HG03378 (cell line): ENCODE measurements around the gene ZNHIT6.

Source experiments
- ATAC-seq: cut with Tn5 transposase; IDR thresholded peaks from one replicate; pipeline ENCODE4 v1.9.1; 2021; ENCODE audit warnings: mild to moderate bottlenecking, moderate library complexity; ENCODE audit not compliant: unreplicated experiment

ZNHIT6 gene

GRCh38 chr1:85623061-85623471, 85.2 kb downstream of the ZNHIT6 start:
- no peak for ATAC-seq

DNA sequence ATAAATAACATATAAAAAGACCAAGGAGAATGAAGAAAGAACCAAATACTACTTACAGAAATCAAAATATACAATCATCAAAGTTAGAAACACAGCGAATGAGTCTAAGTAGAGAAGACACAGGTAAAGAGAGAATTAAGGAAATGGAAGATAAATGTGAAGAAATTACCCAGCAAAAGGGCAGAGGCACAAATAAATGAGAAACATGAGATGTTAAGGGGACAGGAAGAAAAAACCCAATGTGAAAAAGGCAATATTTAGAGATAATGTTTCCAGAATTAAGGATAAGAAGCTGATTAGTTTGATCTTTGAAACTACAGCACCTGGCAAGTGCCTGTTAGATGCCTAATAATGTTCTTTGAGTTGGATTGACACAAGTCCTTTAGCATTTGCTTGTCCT, 86.8 kb downstream of the ZNHIT6 start:
- no peak for ATAC-seq

GRCh38 chr1:85617633-85618100, 90.6 kb downstream of the ZNHIT6 start:
- ATAC-seq = no peak

DNA sequence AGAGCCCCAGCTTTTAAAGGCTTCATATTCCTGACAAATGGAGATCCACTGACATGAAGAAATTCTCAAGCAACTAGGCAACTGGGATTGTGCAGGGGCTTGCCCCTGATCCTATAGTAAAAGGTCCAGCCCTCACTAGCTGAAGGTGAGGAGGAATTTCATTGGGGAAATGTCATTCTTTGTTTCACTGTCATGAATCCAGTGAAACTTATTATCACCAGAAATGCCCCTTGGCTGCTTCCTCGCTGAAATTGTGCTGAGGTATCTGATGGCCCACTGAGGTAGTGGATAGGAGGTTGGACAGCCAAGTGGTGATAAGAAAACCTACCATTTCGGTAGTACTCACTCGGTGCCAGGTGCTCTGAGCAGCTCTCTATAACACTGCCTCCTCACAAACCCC, 91.5 kb downstream of the ZNHIT6 start:
- ATAC-seq = no peak

- ATAC-seq = no peak
These were observed 91.9 kb downstream of the ZNHIT6 start for GRCh38 chr1:85616364-85616705.

DNA sequence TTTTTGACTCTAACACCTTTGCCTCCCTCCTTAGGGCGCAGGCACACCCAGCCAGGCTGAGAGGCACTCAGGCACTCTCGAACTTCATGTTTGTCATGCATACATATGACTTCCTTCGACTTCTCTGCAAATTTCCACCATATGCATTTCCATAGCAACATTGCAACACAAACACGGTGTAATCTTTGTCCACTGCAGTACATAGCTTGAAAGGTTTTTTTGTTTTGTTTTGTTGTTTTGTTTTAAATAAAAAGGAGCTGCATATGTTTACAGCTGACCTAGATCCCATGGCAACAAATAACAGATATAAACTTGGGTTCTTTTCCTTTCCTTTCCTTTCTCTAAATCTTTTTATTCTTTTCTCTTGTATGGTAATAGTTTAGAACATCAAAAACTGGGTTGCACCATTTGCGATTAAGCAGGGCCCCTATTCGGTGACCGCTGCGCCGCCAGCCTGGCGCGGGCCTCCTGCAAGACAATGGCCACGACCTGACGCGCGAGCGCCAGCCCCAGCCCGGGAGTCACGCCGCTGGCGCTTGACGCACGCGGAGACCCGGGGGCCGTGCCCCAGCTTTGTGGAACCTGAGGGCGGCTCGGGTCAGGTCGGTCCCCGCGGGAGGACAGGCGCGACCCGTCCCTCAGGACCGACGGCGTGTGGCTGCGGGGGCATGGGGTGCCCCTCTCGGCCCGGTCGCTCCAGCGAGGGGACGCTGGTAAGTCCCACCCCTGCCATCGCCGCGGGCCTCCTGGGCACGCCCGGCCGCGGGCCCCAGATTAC, 92.5 kb downstream of the ZNHIT6 start:
- no peak for ATAC-seq

- no peak for ATAC-seq
These were observed 95.4 kb downstream of the ZNHIT6 start for GRCh38 chr1:85612704-85613361.

- no peak for ATAC-seq
These were observed 96.4 kb downstream of the ZNHIT6 start for GRCh38 chr1:85611856-85612255.

DNA sequence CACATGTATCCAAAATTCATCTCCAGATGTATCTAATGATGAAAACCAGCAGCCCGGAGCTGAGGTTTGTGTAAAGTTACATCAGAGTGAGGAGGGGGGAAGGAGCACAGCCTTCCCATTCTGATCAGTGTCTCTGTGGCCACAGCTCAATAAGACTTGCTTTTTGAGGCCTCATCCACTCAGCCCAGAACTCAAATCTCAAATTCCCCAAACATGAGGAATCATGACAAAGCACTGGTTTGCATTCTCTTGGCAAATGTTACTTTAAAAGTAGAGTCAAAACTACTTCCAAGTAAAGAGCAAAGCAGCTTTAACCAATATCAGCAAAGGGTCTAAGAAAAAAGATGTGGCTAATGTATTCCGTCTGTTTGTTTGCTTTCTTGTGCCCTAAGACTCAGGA, 96.8 kb downstream of the ZNHIT6 start:
- no peak for ATAC-seq

GRCh38 chr1:85609976-85610375, 98.3 kb downstream of the ZNHIT6 start:
- ATAC-seq = no peak

DNA sequence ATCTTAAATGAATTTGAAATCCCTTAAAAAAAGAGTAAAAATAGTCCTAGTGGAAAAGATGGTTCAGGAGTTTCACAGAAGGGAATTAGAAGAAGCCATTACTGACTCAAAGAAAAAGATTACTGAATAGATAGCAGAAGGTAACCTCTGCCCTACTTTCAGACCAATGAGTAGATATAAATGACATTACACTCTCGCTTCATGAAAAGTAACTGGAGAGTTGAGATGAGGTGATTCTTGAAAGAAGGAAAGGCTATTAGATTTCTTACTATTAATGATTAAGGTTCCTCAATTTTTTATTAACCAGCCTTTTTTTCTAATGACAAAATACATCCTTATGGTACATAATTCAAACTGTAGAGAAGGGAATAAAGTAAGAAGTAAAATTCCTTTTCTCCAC, 99.4 kb downstream of the ZNHIT6 start:
- no peak for ATAC-seq

DNA sequence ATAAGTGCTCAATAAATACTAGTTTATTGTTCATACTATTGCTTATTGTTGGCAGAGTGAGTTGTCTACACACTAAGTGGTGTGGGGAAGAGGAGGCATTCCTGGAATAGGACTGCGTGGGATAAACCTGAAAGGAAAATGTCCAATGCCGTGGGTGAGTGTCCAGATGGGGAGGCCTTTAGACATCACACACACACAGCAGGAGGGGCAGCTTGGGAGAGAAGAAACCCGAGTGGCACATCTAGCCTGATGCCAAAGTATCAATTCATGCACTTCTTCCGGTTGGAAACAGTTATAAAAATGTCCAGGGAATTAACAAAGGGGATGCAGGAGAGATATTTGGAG, 100.3 kb downstream of the ZNHIT6 start:
- ATAC-seq = no peak

- ATAC-seq = no peak
These were observed 100.9 kb downstream of the ZNHIT6 start for GRCh38 chr1:85607126-85607920.

DNA sequence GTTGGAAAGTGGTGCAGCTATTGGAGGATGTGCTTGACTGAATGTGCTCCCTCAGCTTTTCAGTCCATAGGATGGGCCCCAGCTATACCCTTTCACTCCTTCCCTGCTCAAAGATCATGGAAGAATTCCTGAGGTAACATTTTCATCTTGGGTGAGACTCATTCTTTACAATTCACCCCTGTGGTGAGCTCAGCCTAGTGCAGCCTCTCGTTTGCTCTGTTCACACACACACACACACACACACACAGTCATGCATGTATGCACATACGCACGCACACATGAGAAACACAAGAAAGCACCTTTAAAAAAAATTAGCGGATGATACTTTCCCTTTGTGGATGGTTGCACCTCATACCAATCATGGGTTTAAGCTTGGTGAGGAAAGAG, 101.8 kb downstream of the ZNHIT6 start:
- ATAC-seq = no peak

DNA sequence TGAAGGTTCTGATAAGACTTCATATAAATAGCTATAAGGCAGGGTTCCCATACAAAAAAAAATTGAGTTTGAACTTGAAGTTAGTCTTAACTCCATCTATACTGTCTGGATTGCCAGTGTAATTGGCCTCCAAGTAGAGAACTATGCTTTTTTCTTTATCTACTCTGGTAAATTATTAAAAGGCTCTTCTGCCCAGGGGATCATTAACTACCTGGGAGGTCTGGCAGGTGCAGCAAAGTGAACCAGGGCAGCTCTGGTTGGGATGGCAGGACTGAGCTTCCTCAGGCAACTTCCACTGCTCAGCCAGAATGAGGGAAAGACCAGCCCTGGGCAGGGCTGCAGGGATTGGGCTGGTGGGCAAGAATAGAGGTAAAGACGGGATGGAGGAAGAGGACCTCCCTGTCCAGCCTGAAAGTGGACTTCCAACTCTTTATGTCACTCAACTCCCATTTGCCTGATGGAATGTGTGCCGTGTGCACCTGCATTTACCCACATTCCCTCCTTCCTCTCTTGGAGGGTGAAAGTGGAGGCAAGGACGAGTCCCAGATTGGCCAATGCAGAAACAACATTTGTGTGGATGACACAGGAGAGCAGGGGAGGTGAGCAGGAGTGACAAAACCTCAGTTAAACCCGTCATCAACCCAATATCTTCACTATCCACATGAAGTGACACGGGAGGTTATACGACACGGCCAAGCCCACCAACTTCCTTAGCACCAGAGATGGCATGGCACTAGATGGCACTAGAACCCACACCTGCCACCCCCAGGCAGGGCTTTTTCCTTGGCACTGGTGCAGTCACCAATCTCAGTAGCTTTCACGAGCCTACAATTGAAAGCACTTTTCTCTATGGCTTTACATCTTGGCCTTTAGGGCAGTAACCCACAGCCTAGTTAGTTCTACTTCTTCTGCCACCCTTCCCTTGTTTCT, 102.5 kb downstream of the ZNHIT6 start:
- ATAC-seq = no peak

GRCh38 chr1:85604298-85604997, 103.8 kb downstream of the ZNHIT6 start:
- no peak for ATAC-seq

DNA sequence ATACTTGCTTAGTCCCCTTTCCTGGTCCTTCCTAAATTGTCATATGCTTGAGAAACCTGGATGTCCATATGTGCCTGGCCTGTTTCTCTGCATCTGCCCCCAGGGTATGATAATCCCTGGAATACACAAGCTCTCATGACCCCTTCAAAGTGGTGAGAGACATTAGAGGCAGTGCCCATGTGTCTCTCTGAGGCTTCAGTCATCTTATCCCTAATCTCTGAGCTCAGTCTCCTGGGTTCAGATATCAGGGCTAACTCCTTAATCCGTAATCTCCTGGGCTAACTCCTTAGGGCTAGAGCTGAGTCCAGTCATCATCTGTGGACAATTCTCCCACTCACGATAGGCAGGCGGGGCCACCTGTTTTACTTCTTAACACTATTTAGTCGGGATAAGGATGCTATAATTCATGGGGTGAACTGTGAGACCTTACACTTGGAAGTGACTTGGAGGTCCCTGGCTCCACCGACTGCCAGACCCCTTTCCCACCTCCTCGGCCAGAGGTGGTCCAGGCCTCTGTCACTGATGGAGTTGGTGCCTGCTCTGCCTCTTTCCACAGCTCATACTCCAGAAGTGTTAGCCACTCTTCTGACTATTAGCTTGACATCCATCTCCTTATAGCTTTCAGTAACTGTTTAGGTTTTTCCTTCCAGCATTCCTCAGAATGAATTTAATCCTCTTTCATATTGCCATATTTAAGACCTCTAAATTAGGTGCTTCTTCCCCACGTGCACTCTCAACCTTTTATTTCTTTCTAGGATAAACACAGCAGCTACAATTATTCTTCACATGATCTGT, 105.0 kb downstream of the ZNHIT6 start:
- no peak for ATAC-seq

- no peak for ATAC-seq
These were observed 105.7 kb downstream of the ZNHIT6 start for GRCh38 chr1:85602571-85602970.

GRCh38 chr1:85601901-85602300, 106.3 kb downstream of the ZNHIT6 start:
- no peak for ATAC-seq
